ENCODE results near the gene CD209.
A peak's percentile ranks its signal among the peaks of the same experiment; 100 is the strongest.

CD209 gene

GRCh38 chr19:7709932-7710460 is 37.3 kb downstream of the CD209 start:
- no peak overlapping the region for H3K27ac ChIP-seq (ENCODE audit: low read depth, low read length)
- no peak overlapping the region for H2BK12ac ChIP-seq (ENCODE audit: low read length)
- no peaks in the 10 kb centered on the region for H3K27me3 ChIP-seq (ENCODE audit: insufficient read depth, low read length)
- H2BK5ac ChIP-seq (ENCODE audit: low read depth, low read length, poor library complexity) = no peak overlapping the region
- no peak overlapping the region for H4K8ac ChIP-seq (ENCODE audit: low read depth, low read length)
- H3K9ac ChIP-seq (ENCODE audit: low read length) = no peak overlapping the region
- DNase-seq = no peak
- no peak overlapping the region for H4K12ac ChIP-seq (ENCODE audit: low read depth, low read length)
- H3K4ac ChIP-seq (ENCODE audit: low read depth, low read length) = no peak overlapping the region
- no peak overlapping the region for H4K91ac ChIP-seq (ENCODE audit: low read depth, low read length)
- no CpG with 5 or more reads among the region's 10 CpGs for WGBS (ENCODE audit: extremely low coverage, insufficient coverage, insufficient read length)
- no peak overlapping the region for H2AK5ac ChIP-seq (ENCODE audit: low read length)
- no peak overlapping the region for H2AFZ ChIP-seq (ENCODE audit: insufficient read depth, low read length, poor library complexity)
- H2BK120ac ChIP-seq (ENCODE audit: insufficient read depth, low read length, poor library complexity) = no peak overlapping the region
- H3K4me3 ChIP-seq (ENCODE audit: low read depth, low read length) = no peak overlapping the region
- H3K23ac ChIP-seq (ENCODE audit: low read length) = no peak overlapping the region
- no peaks in the 10 kb centered on the region for H3K4me1 ChIP-seq (ENCODE audit: control insufficient read depth in 1 of 2, insufficient read depth in 2 of 2, low read length in 2 of 2)
- H3K9me3 ChIP-seq (ENCODE audit: insufficient read depth, low read depth, low read length) = no peaks in the 10 kb centered on the region
- no peak overlapping the region for H3K18ac ChIP-seq (ENCODE audit: low read length)
- H3K4me2 ChIP-seq (ENCODE audit: low read length) = no peak overlapping the region
- H3K14ac ChIP-seq (ENCODE audit: low read length) = no peak overlapping the region
- H3K79me2 ChIP-seq (ENCODE audit: control insufficient read depth, insufficient read depth, low read length, poor library complexity) = no peaks in the 10 kb centered on the region
- no peaks in the 10 kb centered on the region for H3K36me3 ChIP-seq (ENCODE audit: control insufficient read depth in 1 of 2, insufficient read depth in 2 of 2, low read length in 2 of 2)
- H3K79me1 ChIP-seq (ENCODE audit: low read length) = no peaks in the 10 kb centered on the region

GRCh38 chr19:7706955-7707456 is 40.3 kb downstream of the CD209 start:
- Histone ChIP-seq H3K4me1 (ENCODE audit: control insufficient read depth in 1 of 2, insufficient read depth in 2 of 2, low read length in 2 of 2) (no peaks in the 10 kb centered on the region), H2AK5ac (ENCODE audit: low read length) (no peak overlapping the region), H3K79me2 (ENCODE audit: control insufficient read depth, insufficient read depth, low read length, poor library complexity) (no peaks in the 10 kb centered on the region), H4K91ac (ENCODE audit: low read depth, low read length) (no peak overlapping the region), H3K36me3 (ENCODE audit: control insufficient read depth in 1 of 2, insufficient read depth in 2 of 2, low read length in 2 of 2) (no peaks in the 10 kb centered on the region), H3K18ac (ENCODE audit: low read length) (no peak overlapping the region), H2BK12ac (ENCODE audit: low read length) (no peak overlapping the region), H3K9me3 (ENCODE audit: insufficient read depth, low read depth, low read length) (no peaks in the 10 kb centered on the region), H4K8ac (ENCODE audit: low read depth, low read length) (no peak overlapping the region), H3K79me1 (ENCODE audit: low read length) (no peaks in the 10 kb centered on the region), H2BK120ac (ENCODE audit: insufficient read depth, low read length, poor library complexity) (no peak overlapping the region), H3K27ac (ENCODE audit: low read depth, low read length) (no peak overlapping the region), H4K12ac (ENCODE audit: low read depth, low read length) (no peak overlapping the region), H3K4me2 (ENCODE audit: low read length) (no peak overlapping the region), H3K4me3 (ENCODE audit: low read depth, low read length) (no peak overlapping the region), H3K4ac (ENCODE audit: low read depth, low read length) (no peak overlapping the region), H3K27me3 (ENCODE audit: insufficient read depth, low read length) (no peaks in the 10 kb centered on the region), H3K23ac (ENCODE audit: low read length) (no peak overlapping the region), H2AFZ (ENCODE audit: insufficient read depth, low read length, poor library complexity) (no peak overlapping the region), H3K14ac (ENCODE audit: low read length) (no peak overlapping the region), H3K9ac (ENCODE audit: low read length) (no peak overlapping the region), H2BK5ac (ENCODE audit: low read depth, low read length, poor library complexity) (no peak overlapping the region)
- no peak for DNase-seq
- no CpG with 5 or more reads among the region's 8 CpGs for WGBS (ENCODE audit: extremely low coverage, insufficient coverage, insufficient read length)

GRCh38 chr19:7706188-7706954 is 41.0 kb downstream of the CD209 start:
- Histone ChIP-seq H3K9me3 (ENCODE audit: insufficient read depth, low read depth, low read length) (no peaks in the 10 kb centered on the region), H4K12ac (ENCODE audit: low read depth, low read length) (no peak overlapping the region), H3K23ac (ENCODE audit: low read length) (no peak overlapping the region), H2AK5ac (ENCODE audit: low read length) (no peak overlapping the region), H3K27me3 (ENCODE audit: insufficient read depth, low read length) (no peaks in the 10 kb centered on the region), H3K79me1 (ENCODE audit: low read length) (no peaks in the 10 kb centered on the region), H3K36me3 (ENCODE audit: control insufficient read depth in 1 of 2, insufficient read depth in 2 of 2, low read length in 2 of 2) (no peaks in the 10 kb centered on the region), H2BK5ac (ENCODE audit: low read depth, low read length, poor library complexity) (no peak overlapping the region), H2BK12ac (ENCODE audit: low read length) (no peak overlapping the region), H3K18ac (ENCODE audit: low read length) (no peak overlapping the region), H3K4ac (ENCODE audit: low read depth, low read length) (no peak overlapping the region), H2BK120ac (ENCODE audit: insufficient read depth, low read length, poor library complexity) (no peak overlapping the region), H3K4me2 (ENCODE audit: low read length) (no peak overlapping the region), H3K4me3 (ENCODE audit: low read depth, low read length) (no peak overlapping the region), H3K14ac (ENCODE audit: low read length) (no peak overlapping the region), H3K79me2 (ENCODE audit: control insufficient read depth, insufficient read depth, low read length, poor library complexity) (no peaks in the 10 kb centered on the region), H4K91ac (ENCODE audit: low read depth, low read length) (no peak overlapping the region), H3K9ac (ENCODE audit: low read length) (no peak overlapping the region), H3K27ac (ENCODE audit: low read depth, low read length) (no peak overlapping the region), H4K8ac (ENCODE audit: low read depth, low read length) (no peak overlapping the region), H3K4me1 (ENCODE audit: control insufficient read depth in 1 of 2, insufficient read depth in 2 of 2, low read length in 2 of 2) (no peaks in the 10 kb centered on the region), H2AFZ (ENCODE audit: insufficient read depth, low read length, poor library complexity) (no peak overlapping the region)
- WGBS (ENCODE audit: extremely low coverage, insufficient coverage, insufficient read length) = no CpG with 5 or more reads among the region's 14 CpGs
- DNase-seq = no peak

GRCh38 chr19:7705387-7706187 is 41.7 kb downstream of the CD209 start:
- Histone ChIP-seq H2BK12ac (ENCODE audit: low read length) (no peak overlapping the region), H2BK120ac (ENCODE audit: insufficient read depth, low read length, poor library complexity) (no peak overlapping the region), H3K18ac (ENCODE audit: low read length) (no peak overlapping the region), H3K9ac (ENCODE audit: low read length) (no peak overlapping the region), H3K4me1 (ENCODE audit: control insufficient read depth in 1 of 2, insufficient read depth in 2 of 2, low read length in 2 of 2) (no peaks in the 10 kb centered on the region), H3K79me1 (ENCODE audit: low read length) (no peaks in the 10 kb centered on the region), H2BK5ac (ENCODE audit: low read depth, low read length, poor library complexity) (no peak overlapping the region), H3K27ac (ENCODE audit: low read depth, low read length) (no peak overlapping the region), H3K36me3 (ENCODE audit: control insufficient read depth in 1 of 2, insufficient read depth in 2 of 2, low read length in 2 of 2) (no peaks in the 10 kb centered on the region), H3K14ac (ENCODE audit: low read length) (no peak overlapping the region), H3K79me2 (ENCODE audit: control insufficient read depth, insufficient read depth, low read length, poor library complexity) (no peaks in the 10 kb centered on the region), H3K4me2 (ENCODE audit: low read length) (no peak overlapping the region), H2AK5ac (ENCODE audit: low read length) (no peak overlapping the region), H2AFZ (ENCODE audit: insufficient read depth, low read length, poor library complexity) (no peak overlapping the region), H3K9me3 (ENCODE audit: insufficient read depth, low read depth, low read length) (no peaks in the 10 kb centered on the region), H3K23ac (ENCODE audit: low read length) (no peak overlapping the region), H3K4me3 (ENCODE audit: low read depth, low read length) (no peak overlapping the region), H3K27me3 (ENCODE audit: insufficient read depth, low read length) (no peaks in the 10 kb centered on the region), H4K91ac (ENCODE audit: low read depth, low read length) (no peak overlapping the region), H4K8ac (ENCODE audit: low read depth, low read length) (no peak overlapping the region), H3K4ac (ENCODE audit: low read depth, low read length) (no peak overlapping the region), H4K12ac (ENCODE audit: low read depth, low read length) (no peak overlapping the region)
- no CpG with 5 or more reads among the region's 24 CpGs for WGBS (ENCODE audit: extremely low coverage, insufficient coverage, insufficient read length)
- peak; percentile 13 to 16 for DNase-seq
